M059J (cell line): ENCODE data around the gene OR2A5. TPM values are rescaled to one million over a fixed set of nuclear protein-coding genes. Genes with fewer than 3 reads are reported as not detected.
A peak's percentile ranks its signal among the peaks of the same experiment; 100 is the strongest.
"Not testable (repeated sequence)": the region's sequence is repeated elsewhere in the genome, so short reads cannot be mapped to it uniquely, and the experiment has no call there.

Experiments
- DNase-seq: peaks from one replicate; pipeline ENCODE4 v3.0.0-alpha.2; 2012; ENCODE audit warnings: low read depth
- total RNA-seq: library from RNA; depleted of rRNA; stranded (reverse); fragments of >200 nt; shearing (Covaris generic); gene quantifications from 2 replicates; pipeline ENCODE4 v1.2.3, GENCODE V29; 2014; rRNA removed

OR2A5 gene
- total RNA-seq = not detected in 2 replicates

- DNase-seq = no peak
Measured at GRCh38 chr7:144048648-144049047, at the start of gene OR2A5. Gene OR2A5 (plus strand): TSS chr7:144048948. CDS start chr7:144050402, 1,454 bp downstream.

- DNase-seq = no peak
Measured at GRCh38 chr7:144000020-144000419, 48.7 kb upstream of the OR2A5 start, which contains the start of gene OR6B1. Gene OR6B1 (plus strand): TSS chr7:144000320. CDS start chr7:144003997, 3,677 bp downstream.

GRCh38 chr7:144001543-144001942 lies 47.2 kb upstream of the OR2A5 start:
- no peak for DNase-seq

GRCh38 chr7:144004703-144005102 lies 44.0 kb upstream of the OR2A5 start:
- no peak for DNase-seq

- DNase-seq = no peak
Measured at GRCh38 chr7:144006029-144006691, 42.6 kb upstream of the OR2A5 start.

GRCh38 chr7:144006692-144007042 lies 42.1 kb upstream of the OR2A5 start:
- no peak for DNase-seq

- no peak for DNase-seq
Measured at GRCh38 chr7:144009361-144009760, 39.4 kb upstream of the OR2A5 start.

- not testable (repeated sequence) for DNase-seq
Measured at GRCh38 chr7:144010061-144010460, 38.7 kb upstream of the OR2A5 start.

- DNase-seq = not testable (repeated sequence)
Measured at GRCh38 chr7:144010821-144011220, 37.9 kb upstream of the OR2A5 start.

GRCh38 chr7:144011458-144012230 lies 37.1 kb upstream of the OR2A5 start:
- DNase-seq = peak; percentile 39

GRCh38 chr7:144018065-144018464 lies 30.7 kb upstream of the OR2A5 start:
- DNase-seq = no peak

GRCh38 chr7:144019457-144019856 lies 29.3 kb upstream of the OR2A5 start:
- DNase-seq = peak; percentile 88

- DNase-seq = no peak
Measured at GRCh38 chr7:144020340-144020739, 28.4 kb upstream of the OR2A5 start.

GRCh38 chr7:144022169-144022568 lies 26.6 kb upstream of the OR2A5 start:
- DNase-seq = no peak

GRCh38 chr7:144023171-144023827 lies 25.4 kb upstream of the OR2A5 start:
- DNase-seq = no peak

- no peak for DNase-seq
Measured at GRCh38 chr7:144024213-144024612, 24.5 kb upstream of the OR2A5 start.

GRCh38 chr7:144026203-144026883 lies 22.4 kb upstream of the OR2A5 start:
- no peak for DNase-seq

GRCh38 chr7:144027070-144027469 lies 21.7 kb upstream of the OR2A5 start:
- DNase-seq = peak; percentile 35

- DNase-seq = peak; percentile 9
Measured at GRCh38 chr7:144027974-144028373, 20.8 kb upstream of the OR2A5 start.

GRCh38 chr7:144028547-144028946 lies 20.2 kb upstream of the OR2A5 start:
- DNase-seq = no peak

- no peak for DNase-seq
Measured at GRCh38 chr7:144032516-144032915, 16.2 kb upstream of the OR2A5 start.
